SK-N-SH (cell line): ENCODE measurements around the gene WFIKKN1. TPM values are rescaled to one million over a fixed set of nuclear protein-coding genes. Genes with fewer than 3 reads are reported as not detected.

Source experiments
- CTCF ChIA-PET: fragments of 300-600, 350-600 bp; formaldehyde crosslinking; extraction: SDS; loops from one replicate; lab custom pipeline; 2021; lab: Yijun Ruan, JAX
- POLR2A ChIA-PET: fragments of 350-600 bp; sonication (Branson Sonifier 250); formaldehyde crosslinking; extraction: SDS; loops from one replicate; lab custom pipeline; 2020; ENCODE audit warnings: antibody characterized with exemption, inconsistent platforms; lab: Yijun Ruan, JAX
- DNase-seq: peaks from one replicate; pipeline ENCODE4 v3.0.0; 2012
- H2AFZ ChIP-seq: fragments of 200-600 bp; sonication (generic); 2 replicates; pipeline ENCODE4 v1.8.1; 2016; ENCODE audit warnings: antibody characterized with exemption, mild to moderate bottlenecking, low read depth
- H3F3A ChIP-seq: fragments of 200-600 bp; sonication (generic); replicated peaks from 2 replicates; pipeline ENCODE3; 2016; ENCODE audit warnings: antibody characterized with exemption, mild to moderate bottlenecking; ENCODE audit not compliant: insufficient read depth
- H3K27ac ChIP-seq, 2 experiments: fragments of 200-500 bp in 1 of 2; fragments of 200-600 bp in 1 of 2; sonication (Bioruptor generic) in 1 of 2; sonication (generic), shearing (Covaris generic) in 1 of 2; 2 replicates each; pipeline versions ENCODE4 v1.5.1 to v1.6.1; 2014 to 2016; ENCODE audit warnings: low read depth in 2 of 2, inconsistent platforms in 1 of 2, low read length in 1 of 2, mild to moderate bottlenecking in 1 of 2, mixed read lengths in 1 of 2
- H3K27me3 ChIP-seq: fragments of 200-600 bp; sonication (generic), shearing (Covaris generic); 2 replicates; pipeline ENCODE4 v1.6.1; 2016; ENCODE audit warnings: mixed run types; ENCODE audit not compliant: insufficient read depth
- H3K36me3 ChIP-seq, 2 experiments: fragments of 200-500 bp in 1 of 2; fragments of 200-600 bp in 1 of 2; sonication (Bioruptor generic) in 1 of 2; sonication (generic) in 1 of 2; replicated peaks in 1 of 2; 2 replicates each; pipeline versions ENCODE3 to v1.5.1; 2014 to 2016; ENCODE audit warnings: low read length in 1 of 2, mild to moderate bottlenecking in 1 of 2; ENCODE audit not compliant: insufficient read depth in 2 of 2, control insufficient read depth in 1 of 2
- H3K4me1 ChIP-seq, 2 experiments: fragments of 200-500 bp in 1 of 2; fragments of 200-600 bp in 1 of 2; sonication (Bioruptor generic) in 1 of 2; sonication (generic), shearing (Covaris generic) in 1 of 2; 2 replicates each; pipeline versions ENCODE4 v1.5.1 to v1.6.1; 2014 to 2016; ENCODE audit warnings: low read depth in 1 of 2, low read length in 1 of 2, mixed run types in 1 of 2; ENCODE audit not compliant: insufficient read depth in 2 of 2, control insufficient read depth in 1 of 2
- H3K4me2 ChIP-seq: fragments of 200-600 bp; sonication (generic), shearing (Covaris generic); 2 replicates; pipeline ENCODE4 v1.6.1; 2017; ENCODE audit warnings: mixed run types
- H3K4me3 ChIP-seq, 2 experiments: fragments of 200-500 bp in 1 of 2; fragments of 200-600 bp in 1 of 2; sonication (Bioruptor generic) in 1 of 2; sonication (generic), shearing (Covaris generic) in 1 of 2; 2 replicates each; pipeline versions ENCODE4 v1.5.1 to v1.8.1; 2014 to 2016; ENCODE audit warnings: low read depth in 2 of 2, inconsistent platforms in 1 of 2, low read length in 1 of 2, mild to moderate bottlenecking in 1 of 2, mixed read lengths in 1 of 2, moderate library complexity in 1 of 2
- H3K79me2 ChIP-seq: fragments of 200-600 bp; sonication (generic); 2 replicates; pipeline ENCODE4 v1.8.1; 2017; ENCODE audit warnings: mild to moderate bottlenecking; ENCODE audit not compliant: insufficient read depth
- H3K9ac ChIP-seq: fragments of 200-600 bp; sonication (generic); 2 replicates; pipeline ENCODE4 v1.6.1; 2017; ENCODE audit warnings: mixed run types
- H3K9me2 ChIP-seq: fragments of 200-600 bp; sonication (generic); 2 replicates; pipeline ENCODE4 v1.6.1; 2017; ENCODE audit warnings: mixed run types
- H3K9me3 ChIP-seq: fragments of 200-600 bp; sonication (generic); 2 replicates; pipeline ENCODE4 v1.6.1; 2017; ENCODE audit warnings: mixed run types, mild to moderate bottlenecking, moderate library complexity
- H4K20me1 ChIP-seq: fragments of 200-600 bp; sonication (generic); 2 replicates; pipeline ENCODE4 v1.6.1; 2017; ENCODE audit warnings: mild to moderate bottlenecking, mixed run types; ENCODE audit not compliant: insufficient read depth
- CHD2 ChIP-seq: fragments of 150-350 bp; IDR thresholded peaks from 2 replicates; pipeline ENCODE4 v1.6.1; 2018; ENCODE audit warnings: low read length; ENCODE audit not compliant: partially characterized antibody
- CTCF ChIP-seq: fragments of 200-600 bp; sonication (generic); IDR thresholded peaks from 2 replicates; pipeline ENCODE4 v1.6.1; 2017; ENCODE audit warnings: antibody characterized with exemption, mild to moderate bottlenecking, moderate library complexity
- ELF1 ChIP-seq: IDR thresholded peaks from 2 replicates; pipeline ENCODE4 v1.4.0; 2012
- EP300 ChIP-seq, 2 experiments: IDR thresholded peaks; 2 replicates each; pipeline versions ENCODE4 v1.4.0 to v1.6.1; 2012; ENCODE audit warnings: borderline replicate concordance in 1 of 2, low read depth in 1 of 2, low read length in 1 of 2
- FOSL2 ChIP-seq: IDR thresholded peaks from 2 replicates; pipeline ENCODE4 v1.4.0; 2012; ENCODE audit warnings: low read depth, mild to moderate bottlenecking, moderate library complexity, borderline replicate concordance
- FOXM1 ChIP-seq: IDR thresholded peaks from 2 replicates; pipeline ENCODE4 v1.4.0; 2012; ENCODE audit warnings: low read depth, mild to moderate bottlenecking
- GABPA ChIP-seq: IDR thresholded peaks from 2 replicates; pipeline ENCODE4 v1.4.0; 2012; ENCODE audit warnings: low read depth, mild to moderate bottlenecking
- IRF3 ChIP-seq: fragments of 150-350 bp; IDR thresholded peaks from 2 replicates; pipeline ENCODE4 v1.6.1; 2016; ENCODE audit warnings: mild to moderate bottlenecking, low read depth, low read length
- MAX ChIP-seq: IDR thresholded peaks from 2 replicates; pipeline ENCODE4 v1.4.0; 2012; ENCODE audit warnings: low read depth
- MEF2A ChIP-seq: IDR thresholded peaks from 2 replicates; pipeline ENCODE4 v1.4.0; 2012; ENCODE audit warnings: low read depth, borderline replicate concordance
- MXI1 ChIP-seq: IDR thresholded peaks from 2 replicates; pipeline ENCODE4 v1.6.1; 2012; ENCODE audit warnings: mild to moderate bottlenecking, low read depth, low read length, improper control_type of control experiment
- POLR2AphosphoS5 ChIP-seq: IDR thresholded peaks from 2 replicates; pipeline ENCODE4 v1.6.1; 2012; ENCODE audit warnings: low read depth, low read length
- RCOR1 ChIP-seq: fragments of 150-350 bp; IDR thresholded peaks from 2 replicates; pipeline ENCODE4 v1.6.1; 2017; ENCODE audit warnings: antibody characterized with exemption, low read length
- RFX5 ChIP-seq: IDR thresholded peaks from 2 replicates; pipeline ENCODE4 v1.6.1; 2012; ENCODE audit warnings: mild to moderate bottlenecking, improper control_type of control experiment, low read length
- RXRA ChIP-seq: IDR thresholded peaks from 2 replicates; pipeline ENCODE4 v1.4.0; 2012; ENCODE audit warnings: low read depth, mild to moderate bottlenecking, borderline replicate concordance
- SIN3A ChIP-seq: IDR thresholded peaks from 2 replicates; pipeline ENCODE4 v1.6.1; 2012; ENCODE audit warnings: low read depth, mild to moderate bottlenecking, low read length, moderate library complexity, borderline replicate concordance
- SMC3 ChIP-seq: IDR thresholded peaks from 2 replicates; pipeline ENCODE4 v1.6.1; 2012; ENCODE audit warnings: low read depth, low read length, improper control_type of control experiment
- TCF12 ChIP-seq: IDR thresholded peaks from 2 replicates; pipeline ENCODE4 v1.4.0; 2012
- TEAD4 ChIP-seq: IDR thresholded peaks from 2 replicates; pipeline ENCODE4 v1.4.0; 2012; ENCODE audit warnings: mild to moderate bottlenecking, borderline replicate concordance; ENCODE audit not compliant: insufficient read depth
- YY1 ChIP-seq: IDR thresholded peaks from 2 replicates; pipeline ENCODE4 v1.4.0; 2012; ENCODE audit warnings: low read depth, mild to moderate bottlenecking
- ZBTB33 ChIP-seq: IDR thresholded peaks from 2 replicates; pipeline ENCODE4 v1.4.0; 2012; ENCODE audit warnings: low read depth, borderline replicate concordance
- WGBS: methylation state at CpG from one replicate; pipeline ENCODE4 v1.1.6; 2017; ENCODE audit warnings: low lambda C conversion rate; 5-methylcytosine and 5-hydroxymethylcytosine counted together
- polyA plus RNA-seq, 3 experiments: library from polyadenylated mRNA; depleted of rRNA; stranded (reverse); fragments of >200 nt; gene quantifications; 2 replicates each; pipeline ENCODE4 v1.2.3, GENCODE V29; 2012

WFIKKN1 gene
- polyA plus RNA-seq, 1 of the 3 experiments (the other 2 are of a cell fraction), result 0.16 TPM

GRCh38 chr16:631808-632358, 1.1 kb downstream of the WFIKKN1 start:
- H3K9ac ChIP-seq, result no peak overlapping the region
- peaks cover 6 to 36% of the 10 kb centered on the region in 2 experiments; a peak in 2 of 4 replicates for H3K4me1 ChIP-seq
- CTCF ChIA-PET, result interaction anchor here (1.4 kb wide), 1 partner anchor 16 kb away, joined by 6 read pairs; no protein-coding TSS in a partner anchor
- no peaks in the 10 kb centered on the region; the same call in 1 of the 2 replicates for H4K20me1 ChIP-seq
- no peaks in the 10 kb centered on the region for H3K9me2 ChIP-seq
- H3K27ac ChIP-seq, result no peak overlapping the region
- peaks cover 12% of the 10 kb centered on the region; the same call in 1 of the 2 replicates for H3K79me2 ChIP-seq
- POLR2A ChIA-PET, result no interaction called here
- H2AFZ ChIP-seq, result no peak overlapping the region
- H3K4me2 ChIP-seq, result no peak overlapping the region
- no peak overlapping the region for H3K4me3 ChIP-seq
- no peak for DNase-seq
- WGBS, result 88% methylated on average over 9 of the region's 9 CpGs
- no peaks in the 10 kb centered on the region for H3K9me3 ChIP-seq
- H3K36me3 ChIP-seq, result peaks cover 0 to 16% of the 10 kb centered on the region in 2 experiments
- no peak for TF ChIP-seq TCF12
- TF ChIP-seq MEF2A, result no peak
- TF ChIP-seq SMC3, result no peak
- no peak for TF ChIP-seq TEAD4
- TF ChIP-seq GABPA, result no peak
- no peak for TF ChIP-seq RFX5
- no peak for TF ChIP-seq EP300 (IDR thresholded peaks at IDR 0.05; ENCODE audit: borderline replicate concordance in 1 of 2, low read depth in 1 of 2, low read length in 1 of 2)
- no peak for TF ChIP-seq MXI1
- TF ChIP-seq, all 33 proteins: peak for 0
- Histone ChIP-seq H3F3A (no peaks in the 10 kb centered on the region), H3K27me3 (no peaks in the 10 kb centered on the region)

- no peak overlapping the region for H3K4me2 ChIP-seq
- no peak overlapping the region for H3K27ac ChIP-seq
- no peaks in the 10 kb centered on the region; the same call in 1 of the 2 replicates for H4K20me1 ChIP-seq
- no peak overlapping the region for H2AFZ ChIP-seq
- ChIA-PET POLR2A (no interaction called here), CTCF (interaction anchor here (0.6 kb wide), 1 partner anchor 30 kb away, joined by 3 read pairs; no protein-coding TSS in a partner anchor)
- H3K36me3 ChIP-seq, result peaks cover 0 to 16% of the 10 kb centered on the region in 2 experiments
- H3F3A ChIP-seq, result no peaks in the 10 kb centered on the region
- no peaks in the 10 kb centered on the region for H3K27me3 ChIP-seq
- no peaks in the 10 kb centered on the region for H3K9me3 ChIP-seq
- H3K79me2 ChIP-seq, result peaks cover 12% of the 10 kb centered on the region; the same call in 1 of the 2 replicates
- 97% methylated on average over 24 of the region's 67 CpGs for WGBS
- no peak overlapping the region for H3K4me3 ChIP-seq
- no peaks in the 10 kb centered on the region for H3K9me2 ChIP-seq
- H3K4me1 ChIP-seq, result peaks cover 0 to 42% of the 10 kb centered on the region in 2 experiments; a peak in 1 of 4 replicates
- no peak for DNase-seq
- H3K9ac ChIP-seq, result no peak overlapping the region
- TF ChIP-seq CTCF (no peak), CHD2 (no peak), FOXM1 (no peak), RXRA (no peak), IRF3 (no peak), ELF1 (no peak), RCOR1 (no peak), POLR2AphosphoS5 (no peak), FOSL2 (no peak), ZBTB33 (no peak), RFX5 (no peak), GABPA (no peak), EP300 (IDR thresholded peaks at IDR 0.05; ENCODE audit: borderline replicate concordance in 1 of 2, low read depth in 1 of 2, low read length in 1 of 2) (no peak), MAX (no peak), YY1 (no peak), SIN3A (no peak)
Measured at GRCh38 chr16:632486-633335, 1.9 kb downstream of the WFIKKN1 start.
